ENCODE measurements around the gene ADH7. TPM values are rescaled to one million over a fixed set of nuclear protein-coding genes. Genes with fewer than 3 reads are reported as not detected.

The ADH7 gene
- total and polyA plus RNA-seq, 9 donors = 0.38 TPM; not detected in 8

- Histone ChIP-seq H3K4me3 (ENCODE audit: low read length) (no peak overlapping the region), H3K4me1 (ENCODE audit: control insufficient read depth, insufficient read depth, low read length) (no peaks in the 10 kb centered on the region), H3K9me3 (replicated peaks; ENCODE audit: control insufficient read depth, low read depth, low read length) (no peaks in the 10 kb centered on the region), H3K36me3 (ENCODE audit: control insufficient read depth, insufficient read depth, low read length) (no peaks in the 10 kb centered on the region), H3K27ac (ENCODE audit: low read length) (no peak overlapping the region), H3K27me3 (ENCODE audit: control insufficient read depth, insufficient read depth, low read length) (no peaks in the 10 kb centered on the region)
- no peak for DNase-seq
- 100% methylated on average over 4 of the region's 5 CpGs for WGBS (ENCODE audit: insufficient coverage)
Observed at GRCh38 chr4:99459546-99460042, 24.5 kb upstream of the ADH7 start.

GRCh38 chr4:99458911-99459447 lies 23.8 kb upstream of the ADH7 start:
- Histone ChIP-seq H3K36me3 (ENCODE audit: control insufficient read depth, insufficient read depth, low read length) (no peaks in the 10 kb centered on the region), H3K27me3 (ENCODE audit: control insufficient read depth, insufficient read depth, low read length) (no peaks in the 10 kb centered on the region), H3K4me1 (ENCODE audit: control insufficient read depth, insufficient read depth, low read length) (no peaks in the 10 kb centered on the region), H3K27ac (ENCODE audit: low read length) (no peak overlapping the region), H3K4me3 (ENCODE audit: low read length) (no peak overlapping the region), H3K9me3 (replicated peaks; ENCODE audit: control insufficient read depth, low read depth, low read length) (no peaks in the 10 kb centered on the region)
- WGBS (ENCODE audit: insufficient coverage) = 71% methylated on average over 1 of the region's 6 CpGs
- DNase-seq = peak; percentile 8

GRCh38 chr4:99457676-99458075 lies 22.5 kb upstream of the ADH7 start:
- no peak for DNase-seq
- H3K36me3 ChIP-seq (ENCODE audit: control insufficient read depth, insufficient read depth, low read length) = no peaks in the 10 kb centered on the region
- no peaks in the 10 kb centered on the region for H3K4me1 ChIP-seq (ENCODE audit: control insufficient read depth, insufficient read depth, low read length)
- no peaks in the 10 kb centered on the region for H3K27me3 ChIP-seq (ENCODE audit: control insufficient read depth, insufficient read depth, low read length)
- no peaks in the 10 kb centered on the region for H3K9me3 ChIP-seq (replicated peaks; ENCODE audit: control insufficient read depth, low read depth, low read length)
- no peak overlapping the region for H3K4me3 ChIP-seq (ENCODE audit: low read length)
- no peak overlapping the region for H3K27ac ChIP-seq (ENCODE audit: low read length)

- WGBS (ENCODE audit: insufficient coverage) = 33% methylated on average over 1 of the region's 4 CpGs
- Histone ChIP-seq H3K36me3 (ENCODE audit: control insufficient read depth, insufficient read depth, low read length) (no peaks in the 10 kb centered on the region), H3K27ac (ENCODE audit: low read length) (no peak overlapping the region), H3K4me3 (ENCODE audit: low read length) (no peak overlapping the region), H3K9me3 (replicated peaks; ENCODE audit: control insufficient read depth, low read depth, low read length) (no peaks in the 10 kb centered on the region), H3K4me1 (ENCODE audit: control insufficient read depth, insufficient read depth, low read length) (no peaks in the 10 kb centered on the region), H3K27me3 (ENCODE audit: control insufficient read depth, insufficient read depth, low read length) (no peaks in the 10 kb centered on the region)
- no peak for DNase-seq
Observed at GRCh38 chr4:99457270-99457669, 22.1 kb upstream of the ADH7 start.

- no peaks in the 10 kb centered on the region for H3K27me3 ChIP-seq (ENCODE audit: control insufficient read depth, insufficient read depth, low read length)
- H3K4me1 ChIP-seq (ENCODE audit: control insufficient read depth, insufficient read depth, low read length) = no peaks in the 10 kb centered on the region
- peaks cover 2% of the 10 kb centered on the region for H3K9me3 ChIP-seq (replicated peaks; ENCODE audit: control insufficient read depth, low read depth, low read length)
- WGBS (ENCODE audit: insufficient coverage) = no CpG with 5 or more reads among the region's 3 CpGs
- H3K36me3 ChIP-seq (ENCODE audit: control insufficient read depth, insufficient read depth, low read length) = no peaks in the 10 kb centered on the region
- DNase-seq = no peak
- H3K27ac ChIP-seq (ENCODE audit: low read length) = no peak overlapping the region
- no peak overlapping the region for H3K4me3 ChIP-seq (ENCODE audit: low read length)
Observed at GRCh38 chr4:99447513-99447912, 12.4 kb upstream of the ADH7 start.

GRCh38 chr4:99447079-99447478 lies 11.9 kb upstream of the ADH7 start:
- no peak overlapping the region for H3K27ac ChIP-seq (ENCODE audit: low read length)
- H3K27me3 ChIP-seq (ENCODE audit: control insufficient read depth, insufficient read depth, low read length) = no peaks in the 10 kb centered on the region
- DNase-seq = no peak
- H3K9me3 ChIP-seq (replicated peaks; ENCODE audit: control insufficient read depth, low read depth, low read length) = peaks cover 2% of the 10 kb centered on the region
- 11% methylated on average over 3 of the region's 3 CpGs for WGBS (ENCODE audit: insufficient coverage)
- no peaks in the 10 kb centered on the region for H3K4me1 ChIP-seq (ENCODE audit: control insufficient read depth, insufficient read depth, low read length)
- H3K36me3 ChIP-seq (ENCODE audit: control insufficient read depth, insufficient read depth, low read length) = no peaks in the 10 kb centered on the region
- no peak overlapping the region for H3K4me3 ChIP-seq (ENCODE audit: low read length)

- Histone ChIP-seq H3K27me3 (ENCODE audit: control insufficient read depth, insufficient read depth, low read length) (no peaks in the 10 kb centered on the region), H3K27ac (ENCODE audit: low read length) (no peak overlapping the region), H3K9me3 (replicated peaks; ENCODE audit: control insufficient read depth, low read depth, low read length) (no peaks in the 10 kb centered on the region), H3K4me1 (ENCODE audit: control insufficient read depth, insufficient read depth, low read length) (peaks cover 10% of the 10 kb centered on the region), H3K4me3 (ENCODE audit: low read length) (no peak overlapping the region), H3K36me3 (ENCODE audit: control insufficient read depth, insufficient read depth, low read length) (no peaks in the 10 kb centered on the region)
- WGBS (ENCODE audit: insufficient coverage) = 33% methylated on average over 3 of the region's 4 CpGs
- peak; percentile 68 for DNase-seq
Observed at GRCh38 chr4:99438405-99438780, 3.3 kb upstream of the ADH7 start.

- no peaks in the 10 kb centered on the region for H3K27me3 ChIP-seq (ENCODE audit: control insufficient read depth, insufficient read depth, low read length)
Observed at GRCh38 chr4:99437723-99438404, 2.7 kb upstream of the ADH7 start.

GRCh38 chr4:99436976-99437722 lies 2.0 kb upstream of the ADH7 start:
- H3K4me1 ChIP-seq (ENCODE audit: control insufficient read depth, insufficient read depth, low read length) = peaks cover 10% of the 10 kb centered on the region
- H3K36me3 ChIP-seq (ENCODE audit: control insufficient read depth, insufficient read depth, low read length) = no peaks in the 10 kb centered on the region
- no peaks in the 10 kb centered on the region for H3K27me3 ChIP-seq (ENCODE audit: control insufficient read depth, insufficient read depth, low read length)
- no peaks in the 10 kb centered on the region for H3K9me3 ChIP-seq (replicated peaks; ENCODE audit: control insufficient read depth, low read depth, low read length)
- peak; percentile 45 for DNase-seq
- 56% methylated on average over 3 of the region's 3 CpGs for WGBS (ENCODE audit: insufficient coverage)
- H3K27ac ChIP-seq (ENCODE audit: low read length) = no peak overlapping the region
- H3K4me3 ChIP-seq (ENCODE audit: low read length) = no peak overlapping the region

More at GRCh38 chr4:99437723-99438404, 2.7 kb upstream of the ADH7 start:
- H3K9me3 ChIP-seq (replicated peaks; ENCODE audit: control insufficient read depth, low read depth, low read length) = no peaks in the 10 kb centered on the region
- WGBS (ENCODE audit: insufficient coverage) = no CpG with 5 or more reads among the region's 5 CpGs
- no peaks in the 10 kb centered on the region for H3K36me3 ChIP-seq (ENCODE audit: control insufficient read depth, insufficient read depth, low read length)
- DNase-seq = no peak
- no peak overlapping the region for H3K27ac ChIP-seq (ENCODE audit: low read length)
- no peak overlapping the region for H3K4me3 ChIP-seq (ENCODE audit: low read length)
- peaks cover 10% of the 10 kb centered on the region for H3K4me1 ChIP-seq (ENCODE audit: control insufficient read depth, insufficient read depth, low read length)

- DNase-seq = no peak
- Histone ChIP-seq H3K27me3 (ENCODE audit: control insufficient read depth, insufficient read depth, low read length) (no peaks in the 10 kb centered on the region), H3K4me1 (ENCODE audit: control insufficient read depth, insufficient read depth, low read length) (peaks cover 10% of the 10 kb centered on the region), H3K9me3 (replicated peaks; ENCODE audit: control insufficient read depth, low read depth, low read length) (no peaks in the 10 kb centered on the region), H3K36me3 (ENCODE audit: control insufficient read depth, insufficient read depth, low read length) (no peaks in the 10 kb centered on the region), H3K27ac (ENCODE audit: low read length) (no peak overlapping the region), H3K4me3 (ENCODE audit: low read length) (no peak overlapping the region)
- WGBS (ENCODE audit: insufficient coverage) = no CpG with 5 or more reads among the region's 2 CpGs
Observed at GRCh38 chr4:99436462-99436861, 1.3 kb upstream of the ADH7 start.
